Heart left ventricle (tissue), 16 donors: Measurements from ENCODE around the gene HEMGN. TPM values are rescaled to one million over a fixed set of nuclear protein-coding genes. Genes with fewer than 3 reads are reported as not detected.

Source experiments
- ATAC-seq, 4 donors: fragments of 200-7000 bp; cut with Tn5 transposase; one replicate each; pipeline ENCODE4 v1.9.1; 2020 to 2022; ENCODE audit warnings: moderate library complexity in 4 of 4, mild to moderate bottlenecking in 3 of 4, moderate number of reproducible peaks in 1 of 4
- DNase-seq, 5 donors: peaks; one replicate each; pipeline ENCODE4 v3.0.0-alpha.2; 2020
- H3K27ac ChIP-seq, 12 donors: fragments of 200-600 bp; sonication (generic) in 4 of 12; one replicate each; pipeline versions ENCODE4 v1.5.0 to v1.8.0; 2016 to 2022; ENCODE audit warnings: mild to moderate bottlenecking in 2 of 12
- H3K27me3 ChIP-seq, 9 donors: fragments of 200-600 bp; sonication (generic) in 2 of 9; one replicate each; pipeline versions ENCODE4 v1.5.1 to v1.8.0; 2016 to 2022; ENCODE audit warnings: mild to moderate bottlenecking in 3 of 9
- H3K36me3 ChIP-seq, 9 donors: fragments of 200-600 bp; sonication (generic) in 2 of 9; one replicate each; pipeline versions ENCODE4 v1.5.0 to v1.8.0; 2018 to 2022; ENCODE audit warnings: mild to moderate bottlenecking in 2 of 9
- H3K4me1 ChIP-seq, 12 donors: fragments of 200-600 bp; sonication (generic) in 4 of 12; one replicate each; pipeline versions ENCODE4 v1.5.0 to v1.8.0; 2016 to 2022; ENCODE audit warnings: mild to moderate bottlenecking in 3 of 12
- H3K4me3 ChIP-seq, 12 donors: fragments of 200-600 bp; sonication (generic) in 4 of 12; one replicate each; pipeline versions ENCODE4 v1.5.0 to v1.8.0; 2017 to 2022; ENCODE audit warnings: mild to moderate bottlenecking in 9 of 12, moderate library complexity in 4 of 12
- H3K9me3 ChIP-seq, 12 donors: fragments of 200-600 bp; sonication (generic) in 4 of 12; one replicate each; pipeline versions ENCODE4 v1.5.0 to v1.8.0; 2016 to 2022; ENCODE audit warnings: mild to moderate bottlenecking in 1 of 12
- POLR2A ChIP-seq, 2 donors: fragments of 450-650 bp; IDR thresholded peaks; one replicate each; pipeline ENCODE4 v1.6.1; 2017; ENCODE audit warnings: antibody characterized with exemption in 2 of 2, mild to moderate bottlenecking in 2 of 2, moderate library complexity in 2 of 2
- WGBS, 4 donors: extraction: QIAGEN DNeasy Blood & Tissue Kit in 2 of 4; methylation state at CpG; one replicate each; pipeline versions ENCODE4 v1.1.5 to v1.1.7; 2013 to 2018; 5-methylcytosine and 5-hydroxymethylcytosine counted together
- intact Hi-C, 10 donors: fragments of 100-400 bp; cut with DNase I; formaldehyde crosslinking; loops; one replicate each; pipeline versions ENCODE4 v1.11.1 to v1.14.2; 2022
- long read RNA-seq, 3 donors: library from polyadenylated mRNA; unstranded; transcript quantifications; one replicate each; pipeline ENCODE4 v2.0.0, GENCODE V29; 2020 to 2021
- polyA plus RNA-seq, 2 donors: library from polyadenylated mRNA; stranded (reverse); fragments of 200-250 nt; gene quantifications; one replicate each; pipeline ENCODE4 v1.2.3, GENCODE V29; 2013
- total RNA-seq, 9 donors: library from RNA; depleted of rRNA in 2 of 9; stranded (reverse); fragments of >200 nt in 2 of 9; fragmentation: NEBNext Ultra II Directional in 3 of 9; extraction: Animal tissue kit (Norgen Biotek cat#: 25700) in 3 of 9; gene quantifications; one replicate each; pipeline versions ENCODE4 v1.1.0 to v1.2.4, GENCODE V29; 2016 to 2023
- TF ChIP-seq, protein P1 (sequence below), 12 donors: fragments of 200-600 bp; sonication (generic) in 4 of 12; IDR thresholded peaks; one replicate each; pipeline versions ENCODE4 v1.5.0 to v1.8.0; 2018 to 2022; ENCODE audit warnings: antibody characterized with exemption in 12 of 12, mild to moderate bottlenecking in 5 of 12
- donor health status: ischemic (EF 13 %, LVEDD 7.1; RV severe dilation, severe dysfunction).
- donor health status: healthy with polysubstance abuse.
- donor health status: DM: no; HTN: yes; CAD: no.
- donor health status: DM: no; HTN: no; CAD: no.
- donor health status: ischemic (EF 25% LVEDD 6.9; RV normal size, moderate dysfunction).
- donor health status: ischemic (EF 25% LVEDD 5.7; RV mildly dilated, moderate dysfunction).
- donor health status: healthy.
- donor health status: DM: yes; HTN: yes; CAD: no.
- donor health status: ischemic (EF 35%, LVEDD 5.7; RV mildly dilated, moderate dysfunction).
- donor health status: nonischemic (EF 11% LVEDD 7.7; RV severe dilation, severe dysfunction).
- donor health status: DM: yes; HTN: yes; CAD: no.
- donor health status: PGD.
- donor health status: ischemic (EF 29% LVEDD 5.4; RV normal size, mild dysfunction).
- donor health status: nonischemic (EF 23%, LVEDD 6.1; RV moderate dilation, normal function).

The HEMGN gene, protein sequence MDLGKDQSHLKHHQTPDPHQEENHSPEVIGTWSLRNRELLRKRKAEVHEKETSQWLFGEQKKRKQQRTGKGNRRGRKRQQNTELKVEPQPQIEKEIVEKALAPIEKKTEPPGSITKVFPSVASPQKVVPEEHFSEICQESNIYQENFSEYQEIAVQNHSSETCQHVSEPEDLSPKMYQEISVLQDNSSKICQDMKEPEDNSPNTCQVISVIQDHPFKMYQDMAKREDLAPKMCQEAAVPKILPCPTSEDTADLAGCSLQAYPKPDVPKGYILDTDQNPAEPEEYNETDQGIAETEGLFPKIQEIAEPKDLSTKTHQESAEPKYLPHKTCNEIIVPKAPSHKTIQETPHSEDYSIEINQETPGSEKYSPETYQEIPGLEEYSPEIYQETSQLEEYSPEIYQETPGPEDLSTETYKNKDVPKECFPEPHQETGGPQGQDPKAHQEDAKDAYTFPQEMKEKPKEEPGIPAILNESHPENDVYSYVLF
- total RNA-seq (under 1 TPM in 2 of 9 donors, not detected in 7; 0.23 to 0.40 TPM), polyA plus RNA-seq (not detected)
- long read RNA-seq, donor 1, result 0 reads
- long read RNA-seq, donor 2, result 0 reads
- long read RNA-seq, donor 3, result 0 reads

GRCh38 chr9:97938081-97938644 is at the start of gene HEMGN:
HEMGN (minus strand) TSS chr9:97938172; CDS start chr9:97938136, 36 bp downstream.
- H3K27ac ChIP-seq, result peak within 1 kb of the TSS in 1 of 12 donors; percentile 24
- 45 to 60% (median 55%) methylated on average over 3 of the region's 3 CpGs for WGBS, 4 donors
- DNase-seq (no peak), ATAC-seq (no peak)
- H3K27me3 ChIP-seq, result peaks cover 0 to 41% (median 0%) of the 10 kb centered on the region in 9 donors
- H3K4me1 ChIP-seq, result peaks cover 0 to 11% (median 0%) of the 10 kb centered on the region in 12 donors
- no peak within 1 kb of the TSS for H3K4me3 ChIP-seq
- no peaks in the 10 kb centered on the region for H3K36me3 ChIP-seq
- TF ChIP-seq, protein P1, sequence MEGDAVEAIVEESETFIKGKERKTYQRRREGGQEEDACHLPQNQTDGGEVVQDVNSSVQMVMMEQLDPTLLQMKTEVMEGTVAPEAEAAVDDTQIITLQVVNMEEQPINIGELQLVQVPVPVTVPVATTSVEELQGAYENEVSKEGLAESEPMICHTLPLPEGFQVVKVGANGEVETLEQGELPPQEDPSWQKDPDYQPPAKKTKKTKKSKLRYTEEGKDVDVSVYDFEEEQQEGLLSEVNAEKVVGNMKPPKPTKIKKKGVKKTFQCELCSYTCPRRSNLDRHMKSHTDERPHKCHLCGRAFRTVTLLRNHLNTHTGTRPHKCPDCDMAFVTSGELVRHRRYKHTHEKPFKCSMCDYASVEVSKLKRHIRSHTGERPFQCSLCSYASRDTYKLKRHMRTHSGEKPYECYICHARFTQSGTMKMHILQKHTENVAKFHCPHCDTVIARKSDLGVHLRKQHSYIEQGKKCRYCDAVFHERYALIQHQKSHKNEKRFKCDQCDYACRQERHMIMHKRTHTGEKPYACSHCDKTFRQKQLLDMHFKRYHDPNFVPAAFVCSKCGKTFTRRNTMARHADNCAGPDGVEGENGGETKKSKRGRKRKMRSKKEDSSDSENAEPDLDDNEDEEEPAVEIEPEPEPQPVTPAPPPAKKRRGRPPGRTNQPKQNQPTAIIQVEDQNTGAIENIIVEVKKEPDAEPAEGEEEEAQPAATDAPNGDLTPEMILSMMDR (IDR thresholded peaks at IDR 0.05), result no peak
- no peak for TF ChIP-seq POLR2A (IDR thresholded peaks at IDR 0.05)
- H3K9me3 ChIP-seq, result no peaks in the 10 kb centered on the region
- intact Hi-C loops, result no loop called here

DNA sequence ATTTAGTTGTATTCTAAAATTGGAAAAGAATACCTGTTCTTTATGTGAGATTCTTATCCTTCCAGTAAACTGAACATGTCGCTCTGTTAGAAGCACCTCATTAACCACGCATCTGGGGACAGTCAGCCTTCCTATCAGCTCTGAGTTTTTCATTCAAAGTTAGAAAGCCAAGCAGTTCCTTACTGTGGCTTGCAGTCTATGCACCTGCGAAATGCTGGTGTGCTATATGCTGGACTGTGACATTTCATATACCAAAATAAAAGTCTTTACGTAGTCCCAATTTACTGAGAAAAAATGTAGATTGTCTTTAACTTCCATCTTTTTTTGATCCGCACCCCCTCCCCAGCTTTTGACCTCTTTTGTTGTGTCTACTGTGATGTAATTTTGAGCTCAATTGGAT is 49.5 kb upstream of the HEMGN start:
- DNase-seq, result no peak
- Histone ChIP-seq H3K36me3 (no peaks in the 10 kb centered on the region), H3K4me3 (no peak overlapping the region), H3K9me3 (no peaks in the 10 kb centered on the region), H3K27ac (no peak overlapping the region), H3K4me1 (peaks cover 0 to 75% (median 43%) of the 10 kb centered on the region in 12 donors), H3K27me3 (no peaks in the 10 kb centered on the region)
- intact Hi-C loops, result loop anchor here in 2 of 10 donors (5.0 to 10.0 kb wide), 4 partner anchors 35 to 353 kb away; partner anchors contain the start of genes TRMO (in 2 of the 2), NCBP1 (in 1 of the 2) and TSTD2 (in 1 of the 2)
- no peak for TF ChIP-seq POLR2A (IDR thresholded peaks at IDR 0.05)
- TF ChIP-seq, protein P1 (IDR thresholded peaks at IDR 0.05), result no peak
- ATAC-seq, result no peak
- 83 to 93% (median 85%) methylated on average over 5 of the region's 5 CpGs for WGBS, 4 donors

DNA sequence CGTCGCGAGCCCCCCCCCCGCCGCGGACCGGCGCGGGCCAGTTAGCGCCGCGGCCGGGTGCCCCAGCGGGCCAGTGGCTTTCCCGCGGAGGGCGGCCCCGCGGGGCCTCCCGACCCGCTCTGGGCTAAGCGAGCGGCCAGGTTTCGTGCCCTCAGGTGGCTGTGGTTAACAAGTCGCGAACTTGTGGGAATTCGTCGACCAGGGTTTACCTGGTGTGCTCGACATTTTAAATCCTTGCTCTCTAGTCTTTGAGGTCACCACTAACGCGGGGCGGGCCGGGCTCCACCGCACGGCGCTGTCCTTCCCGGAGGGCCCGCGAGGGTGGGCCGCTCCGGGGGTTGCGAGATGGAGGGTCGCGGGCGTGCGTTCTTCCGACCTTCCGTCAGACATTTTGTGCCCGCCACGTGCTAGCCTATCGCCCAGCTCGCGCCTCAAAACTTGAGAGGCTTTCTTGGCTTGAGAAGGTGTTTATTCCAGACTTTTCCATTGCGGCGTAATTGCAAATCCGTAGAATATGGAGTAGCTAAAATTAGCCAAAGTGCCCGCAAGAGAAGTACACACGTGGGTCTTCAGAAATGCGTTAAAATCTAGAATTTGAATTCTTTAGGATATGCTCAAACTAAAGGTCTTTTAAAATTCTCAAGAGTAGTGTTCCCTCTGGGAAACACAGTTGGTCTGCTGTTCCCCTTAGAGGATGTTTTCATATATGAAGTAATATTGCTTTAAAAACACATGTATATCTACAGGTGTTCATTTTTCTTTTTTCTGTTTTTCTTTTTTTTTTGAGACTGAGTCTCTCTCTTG is 47.3 kb upstream of the HEMGN start:
- Histone ChIP-seq H3K27ac (peak overlapping the region; percentile 96 to 99 (median 98)), H3K27me3 (no peaks in the 10 kb centered on the region), H3K9me3 (no peaks in the 10 kb centered on the region), H3K4me3 (peak overlapping the region; percentile 70 to 99 (median 96)), H3K4me1 (peaks cover 0 to 75% (median 58%) of the 10 kb centered on the region in 12 donors), H3K36me3 (no peaks in the 10 kb centered on the region)
- 13 to 26% (median 21%) methylated on average over 51 to 59 of the region's 59 CpGs for WGBS, 4 donors
- DNase-seq, result peak in 1 of 5 donors; percentile 18
- no peak for ATAC-seq
- TF ChIP-seq, protein P1 (IDR thresholded peaks at IDR 0.05), result no peak
- no peak for TF ChIP-seq POLR2A (IDR thresholded peaks at IDR 0.05)
- intact Hi-C loops, result loop anchor here in 3 of 10 donors (2.0 to 10.0 kb wide), 6 partner anchors 32 to 350 kb away; partner anchors contain the start of genes TRMO (in 2 of the 3), NCBP1 (in 1 of the 3) and TSTD2 (in 1 of the 3)
